ENCODE measurements around the gene HPN. TPM values are rescaled to one million over a fixed set of nuclear protein-coding genes. Genes with fewer than 3 reads are reported as not detected.

Gene HPN
- total and polyA plus RNA-seq, 2 of the 13 experiments (the other 11 are each of a cell fraction or from before 2014, with no cell fraction given) = 46.7 to 261 TPM

DNA sequence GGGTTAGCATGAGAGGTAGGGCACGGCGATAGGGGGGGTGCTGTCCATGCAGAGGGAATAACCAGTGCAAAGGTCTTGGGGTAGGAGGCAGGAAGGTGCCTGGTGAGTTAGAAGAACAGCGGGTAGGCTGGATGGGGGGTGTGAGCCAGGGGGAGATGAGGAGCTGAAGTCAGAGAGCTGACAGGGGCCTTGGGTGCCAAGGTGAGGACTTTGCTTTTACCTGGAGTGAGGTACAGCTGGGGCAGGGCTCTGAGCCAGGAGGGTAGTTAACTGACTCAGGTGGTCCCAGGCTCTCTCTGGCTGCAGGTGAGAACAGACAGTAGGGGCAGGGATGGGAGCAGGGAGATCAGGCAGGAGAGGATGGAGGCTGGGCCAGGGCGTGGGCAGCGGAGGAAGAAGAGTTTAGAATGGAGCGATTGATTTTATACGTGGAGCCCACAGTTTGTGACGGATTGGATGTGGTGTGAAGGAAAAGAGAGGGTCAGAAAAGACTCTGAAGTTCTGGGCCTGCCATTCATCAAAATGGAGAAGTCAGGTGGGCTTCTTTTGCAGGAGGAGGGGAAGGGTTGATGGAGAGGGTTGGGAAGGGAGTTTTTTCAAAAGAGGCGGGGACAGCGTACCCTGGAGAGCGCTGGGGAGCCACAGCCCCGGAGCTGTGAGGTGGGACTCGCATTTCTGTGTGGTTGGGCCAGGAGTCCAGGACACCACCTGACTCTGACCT, 42.6 kb upstream of the HPN start (continued):
- TF ChIP-seq, protein P1, sequence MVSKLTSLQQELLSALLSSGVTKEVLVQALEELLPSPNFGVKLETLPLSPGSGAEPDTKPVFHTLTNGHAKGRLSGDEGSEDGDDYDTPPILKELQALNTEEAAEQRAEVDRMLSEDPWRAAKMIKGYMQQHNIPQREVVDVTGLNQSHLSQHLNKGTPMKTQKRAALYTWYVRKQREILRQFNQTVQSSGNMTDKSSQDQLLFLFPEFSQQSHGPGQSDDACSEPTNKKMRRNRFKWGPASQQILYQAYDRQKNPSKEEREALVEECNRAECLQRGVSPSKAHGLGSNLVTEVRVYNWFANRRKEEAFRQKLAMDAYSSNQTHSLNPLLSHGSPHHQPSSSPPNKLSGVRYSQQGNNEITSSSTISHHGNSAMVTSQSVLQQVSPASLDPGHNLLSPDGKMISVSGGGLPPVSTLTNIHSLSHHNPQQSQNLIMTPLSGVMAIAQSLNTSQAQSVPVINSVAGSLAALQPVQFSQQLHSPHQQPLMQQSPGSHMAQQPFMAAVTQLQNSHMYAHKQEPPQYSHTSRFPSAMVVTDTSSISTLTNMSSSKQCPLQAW (CRISPR knock-in tag; IDR thresholded peaks at IDR 0.05) = peak; percentile 21; the same call in 1 of the 2 replicates
- TF ChIP-seq MYC (CRISPR knock-in tag; IDR thresholded peaks at IDR 0.05; ENCODE audit: borderline replicate concordance) = peak; percentile 38; the same call in 1 of the 2 replicates
- TF ChIP-seq, protein P2, sequence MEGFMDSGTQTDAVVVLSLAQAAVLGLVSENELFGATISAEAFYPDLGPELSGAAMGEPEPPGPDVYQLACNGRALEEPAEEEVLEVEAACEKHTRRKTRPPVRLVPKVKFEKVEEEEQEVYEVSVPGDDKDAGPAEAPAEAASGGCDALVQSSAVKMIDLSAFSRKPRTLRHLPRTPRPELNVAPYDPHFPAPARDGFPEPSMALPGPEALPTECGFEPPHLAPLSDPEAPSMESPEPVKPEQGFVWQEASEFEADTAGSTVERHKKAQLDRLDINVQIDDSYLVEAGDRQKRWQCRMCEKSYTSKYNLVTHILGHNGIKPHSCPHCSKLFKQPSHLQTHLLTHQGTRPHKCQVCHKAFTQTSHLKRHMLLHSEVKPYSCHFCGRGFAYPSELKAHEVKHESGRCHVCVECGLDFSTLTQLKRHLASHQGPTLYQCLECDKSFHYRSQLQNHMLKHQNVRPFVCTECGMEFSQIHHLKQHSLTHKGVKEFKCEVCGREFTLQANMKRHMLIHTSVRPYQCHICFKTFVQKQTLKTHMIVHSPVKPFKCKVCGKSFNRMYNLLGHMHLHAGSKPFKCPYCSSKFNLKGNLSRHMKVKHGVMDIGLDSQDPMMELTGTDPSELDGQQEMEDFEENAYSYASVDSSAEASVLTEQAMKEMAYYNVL (CRISPR knock-in tag; IDR thresholded peaks at IDR 0.05; ENCODE audit: borderline replicate concordance) = peak; percentile 7; the same call in 1 of the 2 replicates
- TF ChIP-seq, protein P3, sequence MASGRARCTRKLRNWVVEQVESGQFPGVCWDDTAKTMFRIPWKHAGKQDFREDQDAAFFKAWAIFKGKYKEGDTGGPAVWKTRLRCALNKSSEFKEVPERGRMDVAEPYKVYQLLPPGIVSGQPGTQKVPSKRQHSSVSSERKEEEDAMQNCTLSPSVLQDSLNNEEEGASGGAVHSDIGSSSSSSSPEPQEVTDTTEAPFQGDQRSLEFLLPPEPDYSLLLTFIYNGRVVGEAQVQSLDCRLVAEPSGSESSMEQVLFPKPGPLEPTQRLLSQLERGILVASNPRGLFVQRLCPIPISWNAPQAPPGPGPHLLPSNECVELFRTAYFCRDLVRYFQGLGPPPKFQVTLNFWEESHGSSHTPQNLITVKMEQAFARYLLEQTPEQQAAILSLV (CRISPR knock-in tag; IDR thresholded peaks at IDR 0.05; ENCODE audit: borderline replicate concordance) = no peak
- peak; percentile 51; the same call in 1 of the 2 replicates for TF ChIP-seq MTA1 (CRISPR knock-in tag; IDR thresholded peaks at IDR 0.05; ENCODE audit: borderline replicate concordance)
- TF ChIP-seq MATR3 (CRISPR knock-in tag; IDR thresholded peaks at IDR 0.05) = no peak
- TF ChIP-seq, protein P4, sequence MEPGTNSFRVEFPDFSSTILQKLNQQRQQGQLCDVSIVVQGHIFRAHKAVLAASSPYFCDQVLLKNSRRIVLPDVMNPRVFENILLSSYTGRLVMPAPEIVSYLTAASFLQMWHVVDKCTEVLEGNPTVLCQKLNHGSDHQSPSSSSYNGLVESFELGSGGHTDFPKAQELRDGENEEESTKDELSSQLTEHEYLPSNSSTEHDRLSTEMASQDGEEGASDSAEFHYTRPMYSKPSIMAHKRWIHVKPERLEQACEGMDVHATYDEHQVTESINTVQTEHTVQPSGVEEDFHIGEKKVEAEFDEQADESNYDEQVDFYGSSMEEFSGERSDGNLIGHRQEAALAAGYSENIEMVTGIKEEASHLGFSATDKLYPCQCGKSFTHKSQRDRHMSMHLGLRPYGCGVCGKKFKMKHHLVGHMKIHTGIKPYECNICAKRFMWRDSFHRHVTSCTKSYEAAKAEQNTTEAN (CRISPR knock-in tag; conservative IDR thresholded peaks at IDR 0.05) = 0 out of 2 replicates have a peak, but pooled peaks have one; percentile 47
- TF ChIP-seq ATF7 (IDR thresholded peaks at IDR 0.05) = no peak
- no peak for TF ChIP-seq ATF7 (CRISPR knock-in tag; IDR thresholded peaks at IDR 0.05)
- no peak for TF ChIP-seq PHF5A (CRISPR knock-in tag; IDR thresholded peaks at IDR 0.05; ENCODE audit: low read depth, unreplicated experiment)
- peak; percentile 44; the same call in 1 of the 2 replicates for TF ChIP-seq NR2F6 (IDR thresholded peaks at IDR 0.05)
- peak; percentile 61; the same call in 1 of the 2 replicates for TF ChIP-seq NR2F6 (CRISPR knock-in tag; IDR thresholded peaks at IDR 0.05)
- TF ChIP-seq, protein P5, sequence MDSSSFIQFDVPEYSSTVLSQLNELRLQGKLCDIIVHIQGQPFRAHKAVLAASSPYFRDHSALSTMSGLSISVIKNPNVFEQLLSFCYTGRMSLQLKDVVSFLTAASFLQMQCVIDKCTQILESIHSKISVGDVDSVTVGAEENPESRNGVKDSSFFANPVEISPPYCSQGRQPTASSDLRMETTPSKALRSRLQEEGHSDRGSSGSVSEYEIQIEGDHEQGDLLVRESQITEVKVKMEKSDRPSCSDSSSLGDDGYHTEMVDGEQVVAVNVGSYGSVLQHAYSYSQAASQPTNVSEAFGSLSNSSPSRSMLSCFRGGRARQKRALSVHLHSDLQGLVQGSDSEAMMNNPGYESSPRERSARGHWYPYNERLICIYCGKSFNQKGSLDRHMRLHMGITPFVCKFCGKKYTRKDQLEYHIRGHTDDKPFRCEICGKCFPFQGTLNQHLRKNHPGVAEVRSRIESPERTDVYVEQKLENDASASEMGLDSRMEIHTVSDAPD (CRISPR knock-in tag; IDR thresholded peaks at IDR 0.05) = 0 out of 2 replicates have a peak, but pooled peaks have one; percentile 18
